BLaER1 treated with 17β-estradiol and CSF1 and Interleukin-3, amounts not matched to agents 10 nM and 100 nM (cell line): ENCODE measurements around the gene S100A7A.
"Not testable (repeated sequence)": the region's sequence is repeated elsewhere in the genome, so short reads cannot be mapped to it uniquely, and the experiment has no call there.

Experiments used
- H3K27ac ChIP-seq, 11 experiments: shearing (Covaris generic); formaldehyde crosslinking; 2 replicates each; pipeline ENCODE4 v1.8.1; 2022
- H3K27me3 ChIP-seq, 11 experiments: shearing (Covaris generic); formaldehyde crosslinking; 2 replicates each; pipeline ENCODE4 v1.8.1; 2022
- H3K36me3 ChIP-seq, 11 experiments: shearing (Covaris generic); formaldehyde crosslinking; 2 replicates each; pipeline ENCODE4 v1.8.1; 2022
- H3K4me1 ChIP-seq, 10 experiments: shearing (Covaris generic); formaldehyde crosslinking; 2 replicates each; pipeline ENCODE4 v1.8.1; 2022
- H3K4me2 ChIP-seq, 11 experiments: shearing (Covaris generic); formaldehyde crosslinking; 2 replicates each; pipeline ENCODE4 v1.8.1; 2022
- H3K4me3 ChIP-seq, 10 experiments: shearing (Covaris generic); formaldehyde crosslinking; 2 replicates each; pipeline ENCODE4 v1.8.1; 2022
- H3K9ac ChIP-seq, 11 experiments: shearing (Covaris generic); formaldehyde crosslinking; 2 replicates each; pipeline ENCODE4 v1.8.1; 2022
- H3K9me3 ChIP-seq, 11 experiments: shearing (Covaris generic); formaldehyde crosslinking; replicated peaks in 1 of 11; 2 replicates each; pipeline ENCODE4 v1.8.1; 2022
- H4K20me1 ChIP-seq, 11 experiments: shearing (Covaris generic); formaldehyde crosslinking; 2 replicates each; pipeline ENCODE4 v1.8.1; 2022
- Cebpa-rat ChIP-seq, 11 experiments: shearing (Covaris generic); IDR thresholded peaks; 2 replicates each; pipeline ENCODE4 v1.8.1; 2022

S100A7A gene

GRCh38 chr1:153456396-153456795 is 40.1 kb downstream of the S100A7A start:
- TF ChIP-seq Cebpa-rat (IDR thresholded peaks at IDR 0.05): no peak
- no peak overlapping the region for H3K4me3 ChIP-seq
- H3K36me3 ChIP-seq: no peaks in the 10 kb centered on the region
- no peak overlapping the region for H3K27ac ChIP-seq
- no peaks in the 10 kb centered on the region for H3K27me3 ChIP-seq
- H3K9ac ChIP-seq: no peak overlapping the region
- H3K4me1 ChIP-seq: peaks cover 0 to 25% (median 0%) of the 10 kb centered on the region in 10 experiments; a peak in 7 of 20 replicates
- no peaks in the 10 kb centered on the region for H3K9me3 ChIP-seq
- H4K20me1 ChIP-seq: no peaks in the 10 kb centered on the region
- no peak overlapping the region for H3K4me2 ChIP-seq

- Histone ChIP-seq H3K9me3 (no peaks in the 10 kb centered on the region), H3K27ac (no peak overlapping the region), H3K9ac (no peak overlapping the region), H3K4me3 (no peak overlapping the region), H3K27me3 (no peaks in the 10 kb centered on the region), H3K4me2 (0 out of 22 replicates have a peak overlapping the region, but pooled peaks of 2 of the 11 experiments have one; percentile 1 to 19), H3K36me3 (no peaks in the 10 kb centered on the region), H4K20me1 (no peaks in the 10 kb centered on the region), H3K4me1 (peaks cover 0 to 50% (median 0%) of the 10 kb centered on the region in 10 experiments; a peak in 8 of 20 replicates)
- TF ChIP-seq Cebpa-rat (IDR thresholded peaks at IDR 0.05): no peak
Measured at GRCh38 chr1:153459655-153460054, 43.3 kb downstream of the S100A7A start.

GRCh38 chr1:153460551-153460950 is 44.2 kb downstream of the S100A7A start, which contains the start of gene S100A7:
S100A7 (minus strand) TSS chr1:153460651; CDS start chr1:153459013, 1,638 bp downstream.
- Histone ChIP-seq H3K27me3 (no peaks in the 10 kb centered on the region), H3K27ac (no peak within 1 kb of the TSS; a peak in 1 of 22 replicates), H3K36me3 (no peaks in the 10 kb centered on the region), H3K9me3 (peaks cover 0 to 2% (median 0%) of the 10 kb centered on the region in 11 experiments; a peak in 3 of 22 replicates), H3K4me1 (peaks cover 0 to 50% (median 0%) of the 10 kb centered on the region in 10 experiments; a peak in 9 of 20 replicates), H3K9ac (no peak within 1 kb of the TSS), H4K20me1 (no peaks in the 10 kb centered on the region), H3K4me3 (no peak within 1 kb of the TSS), H3K4me2 (peak within 1 kb of the TSS in 4 of 11 experiments; percentile 2 to 58 (median 44); a peak in 5 of 22 replicates)
- TF ChIP-seq Cebpa-rat (IDR thresholded peaks at IDR 0.05): no peak

- H3K4me2 ChIP-seq: peak overlapping the region in 4 of 11 experiments; percentile 23 to 58 (median 42); a peak in 4 of 22 replicates
- H3K27ac ChIP-seq: peak overlapping the region in 3 of 11 experiments; percentile 31 to 50 (median 43); a peak in 3 of 22 replicates
- not testable (repeated sequence) for H3K27me3 ChIP-seq, H3K9me3 ChIP-seq, H3K9ac ChIP-seq, H3K4me3 ChIP-seq, H3K36me3 ChIP-seq, H4K20me1 ChIP-seq
- H3K4me1 ChIP-seq: peaks cover 11 to 62% (median 14%) of the 10 kb centered on the region in 10 experiments
Measured at GRCh38 chr1:153462741-153463140, 46.4 kb downstream of the S100A7A start.

GRCh38 chr1:153465811-153466636 is 49.7 kb downstream of the S100A7A start:
- H3K4me3 ChIP-seq: no peak overlapping the region
- peak overlapping the region; percentile 26 to 72 (median 55); a peak in 21 of 22 replicates for H3K4me2 ChIP-seq
- H3K4me1 ChIP-seq: peaks cover 21 to 60% (median 32%) of the 10 kb centered on the region in 10 experiments

GRCh38 chr1:153466908-153467307 is 50.6 kb downstream of the S100A7A start:
- Histone ChIP-seq H3K4me2 (peak overlapping the region in 7 of 11 experiments; percentile 26 to 63 (median 55); a peak in 7 of 22 replicates), H3K27me3 (no peaks in the 10 kb centered on the region), H3K9me3 (peaks cover 16 to 46% (median 25%) of the 10 kb centered on the region in 11 experiments), H3K4me1 (peaks cover 21 to 58% (median 36%) of the 10 kb centered on the region in 10 experiments), H3K27ac (no peak overlapping the region), H3K9ac (no peak overlapping the region), H3K36me3 (peaks cover 0 to 3% (median 0%) of the 10 kb centered on the region in 11 experiments; a peak in 2 of 22 replicates), H4K20me1 (no peaks in the 10 kb centered on the region), H3K4me3 (no peak overlapping the region)
- TF ChIP-seq Cebpa-rat (IDR thresholded peaks at IDR 0.05): no peak

More at GRCh38 chr1:153465811-153466636, 49.7 kb downstream of the S100A7A start:
- no peaks in the 10 kb centered on the region for H3K27me3 ChIP-seq
- no peak overlapping the region for H3K27ac ChIP-seq
- H3K9ac ChIP-seq: no peak overlapping the region
- no peaks in the 10 kb centered on the region for H4K20me1 ChIP-seq
- TF ChIP-seq Cebpa-rat (IDR thresholded peaks at IDR 0.05): no peak
- H3K36me3 ChIP-seq: no peaks in the 10 kb centered on the region; a peak in 1 of 22 replicates
- peaks cover 7 to 37% (median 16%) of the 10 kb centered on the region in 11 experiments for H3K9me3 ChIP-seq

- Histone ChIP-seq H3K9ac (peak overlapping the region in 1 of 11 experiments; percentile 20; a peak in 1 of 22 replicates), H4K20me1 (no peaks in the 10 kb centered on the region), H3K27me3 (no peaks in the 10 kb centered on the region), H3K27ac (peak overlapping the region in 9 of 11 experiments; percentile 37 to 73 (median 56); a peak in 17 of 22 replicates), H3K4me2 (peak overlapping the region in 10 of 11 experiments; percentile 36 to 86 (median 64); a peak in 19 of 22 replicates), H3K4me3 (peak overlapping the region in 1 of 10 experiments; percentile 49; a peak in 3 of 20 replicates), H3K9me3 (peaks cover 36 to 72% (median 46%) of the 10 kb centered on the region in 11 experiments), H3K4me1 (peaks cover 21 to 46% (median 32%) of the 10 kb centered on the region in 10 experiments), H3K36me3 (peaks cover 0 to 11% (median 0%) of the 10 kb centered on the region in 11 experiments; a peak in 4 of 22 replicates)
- no peak for TF ChIP-seq Cebpa-rat (IDR thresholded peaks at IDR 0.05)
Measured at GRCh38 chr1:153470707-153471106, 54.4 kb downstream of the S100A7A start.
